Measurements from ENCODE around the gene KIAA0232.

KIAA0232 gene

GRCh38 chr4:6925357-6925836 lies 142.9 kb downstream of the KIAA0232 start:
- DNase-seq: no peak

GRCh38 chr4:6926081-6926480 lies 143.6 kb downstream of the KIAA0232 start:
- no peak for DNase-seq

DNA sequence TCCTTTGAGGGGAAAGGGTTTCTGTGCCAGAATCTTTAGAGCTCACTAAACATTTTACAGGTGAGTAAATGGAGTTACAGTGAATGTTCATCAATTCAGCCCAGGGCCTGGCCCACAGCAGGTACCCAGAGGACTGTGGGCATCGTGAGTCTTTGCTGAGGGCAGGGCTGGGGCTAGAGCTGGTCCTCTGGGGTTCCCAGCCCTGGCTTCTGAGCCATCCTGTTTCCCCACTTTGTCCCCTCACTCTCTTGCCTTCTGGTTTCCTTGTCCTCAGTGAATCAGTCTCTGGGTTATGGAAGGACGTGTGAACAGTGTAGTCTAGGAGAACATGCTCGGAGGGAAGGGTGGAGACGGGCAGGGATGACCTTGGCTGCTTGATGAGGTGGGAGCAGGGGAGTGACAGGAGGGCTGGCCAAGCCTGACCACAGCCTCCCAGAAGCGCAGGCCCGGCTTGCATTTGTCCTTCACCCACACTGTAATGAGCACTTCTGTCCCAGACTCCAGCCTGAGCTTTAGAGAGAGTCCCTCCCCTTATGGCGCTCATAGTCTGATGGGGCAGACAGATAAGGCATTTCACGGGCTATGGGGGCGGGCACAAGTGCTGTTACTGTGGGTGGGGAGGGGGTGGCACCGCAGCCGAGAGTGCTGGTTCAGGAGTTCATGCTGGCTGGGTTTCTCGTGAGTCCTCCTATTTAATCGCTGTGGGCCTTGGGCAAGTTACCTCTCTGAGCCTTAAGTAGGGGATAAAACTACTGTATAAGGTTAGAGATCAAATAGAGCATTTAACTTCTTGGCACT lies 144.4 kb downstream of the KIAA0232 start:
- DNase-seq: no peak

GRCh38 chr4:6928081-6928480 lies 145.6 kb downstream of the KIAA0232 start:
- DNase-seq: no peak

DNA sequence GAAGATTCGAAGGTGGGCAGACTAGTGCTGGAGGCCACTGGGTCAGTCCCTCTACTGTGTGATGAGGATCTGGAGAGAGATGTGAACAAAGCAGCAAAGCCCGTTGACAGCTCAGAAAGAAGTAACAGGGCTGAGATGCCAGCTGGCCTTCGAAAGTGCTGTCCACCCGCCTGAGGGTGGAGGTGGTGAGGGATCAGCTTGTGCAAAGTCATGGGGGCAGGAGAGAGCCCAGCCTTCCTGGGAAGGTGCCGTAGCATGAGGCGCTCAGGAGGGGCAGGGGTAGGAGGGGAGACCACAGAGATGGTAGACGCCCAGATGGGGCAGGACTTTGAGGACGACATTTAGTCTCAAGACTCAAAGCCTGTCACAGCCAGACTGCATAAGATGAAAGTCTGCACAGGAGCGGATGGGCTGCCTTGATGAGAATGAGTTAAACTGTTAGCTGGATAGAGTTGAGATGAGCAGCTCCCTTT lies 146.8 kb downstream of the KIAA0232 start:
- no peak for DNase-seq

GRCh38 chr4:6929812-6930464 lies 147.4 kb downstream of the KIAA0232 start:
- no peak for DNase-seq

DNA sequence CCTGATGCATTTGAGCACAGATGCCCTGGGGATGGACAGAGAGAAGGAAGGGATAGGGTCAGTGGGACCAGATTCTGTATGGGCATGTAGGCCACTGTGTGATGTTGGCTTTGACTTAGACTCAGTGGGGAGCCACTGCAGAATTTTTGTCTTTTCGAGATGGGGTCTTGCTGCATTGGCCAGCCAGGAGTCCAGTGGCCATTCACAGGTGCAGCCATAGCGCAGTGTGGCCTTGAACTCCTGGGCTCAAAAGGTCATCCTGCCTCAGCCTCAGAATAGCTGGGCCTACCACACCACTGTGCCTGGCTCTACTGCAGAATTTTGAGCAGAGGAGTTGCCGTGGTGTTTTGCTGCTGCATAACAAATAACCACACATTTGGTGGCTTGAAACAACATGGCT lies 149.9 kb downstream of the KIAA0232 start:
- no peak for DNase-seq

DNA sequence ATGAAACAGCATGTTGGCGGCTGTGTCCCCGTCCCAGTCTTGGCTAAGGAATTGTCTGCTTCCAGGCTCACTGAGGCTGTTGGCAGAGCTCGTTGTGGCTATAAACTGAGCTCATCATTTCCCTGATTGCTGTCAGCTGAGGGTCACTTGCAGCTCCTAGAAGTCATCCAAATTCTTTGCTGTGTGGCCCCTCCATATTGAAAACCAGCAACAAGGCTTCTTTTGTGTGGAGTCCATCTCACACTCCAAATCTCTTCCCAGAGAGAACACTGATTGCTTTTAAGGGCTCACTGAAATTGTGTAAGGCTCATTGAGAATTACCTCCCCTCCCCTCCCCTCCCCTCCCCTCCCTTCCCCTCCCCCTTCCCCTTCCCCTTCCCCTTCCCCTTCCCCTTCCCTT lies 150.4 kb downstream of the KIAA0232 start:
- DNase-seq: no peak
